Spleen (tissue), 11 donors: ENCODE data around the gene NAPB. TPM values are rescaled to one million over a fixed set of nuclear protein-coding genes. Genes with fewer than 3 reads are reported as not detected.

Experiments used
- DNase-seq: peaks from one replicate; pipeline ENCODE4 v3.0.0-alpha.2; 2020
- H3K27ac ChIP-seq, 8 donors: fragments of 200-600 bp; sonication (generic) in 7 of 8; 1 replicate in 4 of 8; 2 replicates in 4 of 8; pipeline versions ENCODE4 v1.5.0 to v1.8.0; 2016 to 2021; ENCODE audit warnings: inconsistent platforms in 4 of 8, mild to moderate bottlenecking in 4 of 8, moderate library complexity in 1 of 8
- H3K27me3 ChIP-seq, 7 donors: fragments of 200-600 bp; sonication (generic) in 6 of 7; replicated peaks in 1 of 7; 1 replicate in 4 of 7; 2 replicates in 3 of 7; pipeline versions ENCODE4 v1.5.0 to v1.8.0; 2016 to 2021; ENCODE audit warnings: inconsistent platforms in 3 of 7, mild to moderate bottlenecking in 1 of 7
- H3K36me3 ChIP-seq, 6 donors: fragments of 200-600 bp; sonication (generic) in 5 of 6; 1 replicate in 4 of 6; 2 replicates in 2 of 6; pipeline versions ENCODE4 v1.5.0 to v1.8.0; 2016 to 2021; ENCODE audit warnings: inconsistent platforms in 2 of 6
- H3K4me1 ChIP-seq, 6 donors: fragments of 200-600 bp; sonication (generic) in 5 of 6; 1 replicate in 3 of 6; 2 replicates in 3 of 6; pipeline versions ENCODE4 v1.5.0 to v1.8.0; 2016 to 2021; ENCODE audit warnings: inconsistent platforms in 3 of 6
- H3K4me3 ChIP-seq, 8 donors: fragments of 200-600 bp; sonication (generic) in 7 of 8; 1 replicate in 4 of 8; 2 replicates in 4 of 8; pipeline versions ENCODE4 v1.5.0 to v1.8.0; 2016 to 2021; ENCODE audit warnings: inconsistent platforms in 4 of 8, mild to moderate bottlenecking in 4 of 8, moderate library complexity in 2 of 8
- H3K9me3 ChIP-seq, 8 donors: fragments of 200-600 bp; sonication (generic) in 7 of 8; 1 replicate in 4 of 8; 2 replicates in 4 of 8; pipeline versions ENCODE4 v1.5.0 to v1.8.0; 2016 to 2021; ENCODE audit warnings: inconsistent platforms in 4 of 8
- CTCF ChIP-seq, 11 experiments: fragments of 200-600 bp in 7 of 11; fragments of 450-650 bp in 4 of 11; sonication (generic) in 4 of 11; IDR thresholded peaks in 8 of 11; conservative IDR thresholded peaks in 3 of 11; 1 replicate in 7 of 11; 2 replicates in 4 of 11; pipeline versions ENCODE4 v1.4.0 to v1.8.0; 2016 to 2021; ENCODE audit warnings: antibody characterized with exemption in 11 of 11, inconsistent platforms in 4 of 11, mild to moderate bottlenecking in 1 of 11
- POLR2A ChIP-seq, 3 donors: fragments of 450-650 bp; IDR thresholded peaks; one replicate each; pipeline ENCODE4 v1.5.1; 2017; ENCODE audit warnings: antibody characterized with exemption in 3 of 3, mild to moderate bottlenecking in 1 of 3
- POLR2AphosphoS5 ChIP-seq, 3 donors: sonication (generic); formaldehyde crosslinking; IDR thresholded peaks; one replicate each; pipeline ENCODE4 v1.5.1; 2017; ENCODE audit warnings: antibody characterized with exemption in 3 of 3
- WGBS, 5 donors: extraction: QIAGEN DNeasy Blood & Tissue Kit in 3 of 5; methylation state at CpG; one replicate each; pipeline versions ENCODE4 v1.1.5 to v1.1.7; 2013 to 2018; 5-methylcytosine and 5-hydroxymethylcytosine counted together
- intact Hi-C: fragments of 100-400 bp; cut with DNase I; formaldehyde crosslinking; loops from one replicate; pipeline ENCODE4 v1.15.0; 2023; ENCODE audit warnings: low total_unique reads
- polyA plus RNA-seq, 3 donors: library from polyadenylated mRNA; stranded (reverse); fragments of 200-250 nt; gene quantifications; one replicate each; pipeline ENCODE4 v1.2.1, GENCODE V29; 2013
- total RNA-seq, 7 donors: library from RNA; depleted of rRNA in 3 of 7; stranded (reverse); fragments of >200 nt in 3 of 7; fragmentation: NEBNext Ultra II Directional in 4 of 7; extraction: Animal tissue kit (Norgen Biotek cat#: 25700) in 4 of 7; gene quantifications; one replicate each; pipeline versions ENCODE4 v1.1.0 to v1.2.1, GENCODE V29; 2016 to 2021
- donor health status: healthy with polysubstance abuse.
- donor health status: DM: no; HTN: no; CAD: no; lungs with moderate emphysema.
- donor health status: DM: no; HTN: no; CAD: no.
- donor health status: Bipolar disorder and iron deficiency.
- donor health status: healthy.
- donor health status: DM: no; HTN: no; CAD: no.
- donor health status: DM: yes; HTN: yes; CAD: no.

NAPB gene
- total and polyA plus RNA-seq, 10 donors: 3.4 to 31.9 (median 14.0) TPM

DNA sequence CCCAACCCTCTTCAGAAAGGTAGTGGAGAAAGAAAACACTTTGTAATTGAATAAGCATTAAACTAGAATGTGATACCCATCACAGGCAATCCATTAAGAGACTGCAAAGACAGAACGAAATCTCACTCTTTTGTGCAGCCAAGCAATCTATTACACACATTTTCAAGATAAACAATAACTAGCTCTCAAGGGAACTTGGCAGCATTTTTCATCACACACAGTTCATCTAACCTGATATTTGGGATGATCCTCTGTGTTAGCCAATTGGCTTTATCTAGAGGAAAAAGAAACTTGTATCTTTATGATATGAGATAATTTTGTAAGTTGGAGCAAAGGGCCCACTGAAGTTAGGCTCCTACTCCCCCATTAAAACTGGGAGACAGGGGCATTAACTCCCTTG is 60.8 kb downstream of the NAPB start:
- Histone ChIP-seq H3K27me3 (no peaks in the 10 kb centered on the region), H3K4me3 (peak overlapping the region in 1 of 8 donors; percentile 96), H3K9me3 (no peaks in the 10 kb centered on the region), H3K36me3 (peaks cover 0 to 23% (median 12%) of the 10 kb centered on the region in 6 donors), H3K27ac (peak overlapping the region; percentile 95 to 100 (median 100)), H3K4me1 (peaks cover 26 to 81% (median 53%) of the 10 kb centered on the region in 6 donors)
- DNase-seq: no peak
- 85 to 95% (median 92%) methylated on average over 1 of the region's 1 CpG for WGBS, 5 donors
- TF ChIP-seq POLR2A (IDR thresholded peaks at IDR 0.05): no peak
- no peak for TF ChIP-seq CTCF (IDR thresholded peaks at IDR 0.05 in 8 of 11, conservative IDR thresholded peaks at IDR 0.05 in 3 of 11)
- TF ChIP-seq POLR2AphosphoS5 (IDR thresholded peaks at IDR 0.05): no peak
- intact Hi-C loops: no loop called here

DNA sequence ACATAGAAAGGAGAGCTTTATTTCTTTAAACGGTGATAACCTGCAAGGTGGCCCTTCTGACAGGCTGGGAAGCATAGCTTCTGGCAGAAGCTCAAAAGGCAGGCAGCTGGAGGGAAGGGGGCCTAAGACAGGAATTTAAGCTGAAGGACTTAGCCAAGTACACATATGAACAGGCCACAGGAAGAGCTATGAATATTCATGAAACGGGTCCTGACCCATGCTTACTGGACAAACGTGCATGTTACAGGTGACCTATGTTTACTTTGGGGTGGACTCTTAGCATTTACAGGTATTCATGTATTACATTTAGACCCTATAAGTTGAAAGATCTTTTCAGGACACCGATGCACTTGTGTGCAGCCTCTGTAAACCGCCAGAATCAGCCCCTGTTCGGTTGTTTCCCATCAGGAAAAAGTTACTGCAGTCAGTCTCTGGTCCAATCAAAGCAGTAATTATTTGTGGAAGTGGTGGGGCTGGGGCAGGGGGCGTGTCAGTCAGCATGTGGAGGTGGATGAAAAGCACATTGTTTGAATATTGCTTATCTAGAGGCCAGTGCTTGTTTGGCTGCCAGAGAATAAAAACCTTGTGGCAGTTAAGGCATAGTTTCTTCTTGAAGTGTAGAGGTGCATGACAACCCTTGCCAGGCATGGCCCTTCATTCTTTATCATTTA is 62.2 kb downstream of the NAPB start:
- no peak for DNase-seq
- no peak for TF ChIP-seq CTCF (IDR thresholded peaks at IDR 0.05 in 8 of 11, conservative IDR thresholded peaks at IDR 0.05 in 3 of 11)
- TF ChIP-seq POLR2A (IDR thresholded peaks at IDR 0.05): no peak
- no peak for TF ChIP-seq POLR2AphosphoS5 (IDR thresholded peaks at IDR 0.05)
- 73 to 81% (median 78%) methylated on average over 7 of the region's 7 CpGs for WGBS, 5 donors
- intact Hi-C loops: no loop called here
- Histone ChIP-seq H3K4me1 (peaks cover 26 to 68% (median 44%) of the 10 kb centered on the region in 6 donors), H3K9me3 (no peaks in the 10 kb centered on the region), H3K27me3 (no peaks in the 10 kb centered on the region), H3K27ac (peak overlapping the region; percentile 89 to 99 (median 96)), H3K4me3 (peak overlapping the region in 3 of 8 donors; percentile 59 to 77 (median 68)), H3K36me3 (peaks cover 0 to 23% (median 15%) of the 10 kb centered on the region in 6 donors)

DNA sequence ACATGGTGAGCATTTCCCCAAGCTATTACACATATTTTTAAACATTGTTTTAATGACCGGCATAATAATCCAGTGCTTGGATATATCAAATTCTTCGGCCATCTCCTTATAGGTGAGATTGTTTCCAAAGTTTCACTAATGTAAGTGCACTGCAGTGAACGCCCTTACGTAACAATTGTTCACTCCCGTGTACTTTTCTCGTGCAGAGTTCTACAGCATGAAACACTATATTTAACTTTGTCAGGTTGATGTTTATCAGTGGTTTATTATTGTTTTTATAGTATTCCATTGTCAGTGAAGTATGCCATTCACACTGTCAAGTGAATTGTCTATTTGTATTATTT is 62.8 kb downstream of the NAPB start:
- Histone ChIP-seq H3K27me3 (no peaks in the 10 kb centered on the region), H3K36me3 (peaks cover 0 to 28% (median 20%) of the 10 kb centered on the region in 6 donors), H3K4me3 (peak overlapping the region in 7 of 8 donors; percentile 54 to 77 (median 59)), H3K27ac (peak overlapping the region; percentile 89 to 99 (median 96)), H3K9me3 (no peaks in the 10 kb centered on the region), H3K4me1 (peaks cover 21 to 64% (median 41%) of the 10 kb centered on the region in 6 donors)
- intact Hi-C loops: no loop called here
- 31 to 37% (median 34%) methylated on average over 6 of the region's 6 CpGs for WGBS, 5 donors
- no peak for DNase-seq
- TF ChIP-seq POLR2A (IDR thresholded peaks at IDR 0.05): no peak

GRCh38 chr20:23357767-23358562 is 63.3 kb downstream of the NAPB start:
- intact Hi-C loops: no loop called here
- peak overlapping the region; percentile 89 to 99 (median 96) for H3K27ac ChIP-seq
- peaks cover 15 to 64% (median 36%) of the 10 kb centered on the region in 6 donors for H3K4me1 ChIP-seq
- TF ChIP-seq POLR2A (IDR thresholded peaks at IDR 0.05) (peak in 1 of 3 donors; percentile 52), POLR2AphosphoS5 (IDR thresholded peaks at IDR 0.05) (peak; percentile 92 to 96 (median 96)), CTCF (IDR thresholded peaks at IDR 0.05 in 8 of 11, conservative IDR thresholded peaks at IDR 0.05 in 3 of 11) (peak in 7 of 11 experiments; percentile 7 to 67 (median 54))
- H3K36me3 ChIP-seq: peaks cover 0 to 28% (median 20%) of the 10 kb centered on the region in 6 donors
- no peaks in the 10 kb centered on the region for H3K9me3 ChIP-seq
- WGBS, 5 donors: 0 to 1% (median 0%) methylated on average over 47 to 71 of the region's 71 CpGs
- H3K27me3 ChIP-seq: no peaks in the 10 kb centered on the region
- H3K4me3 ChIP-seq: peak overlapping the region; percentile 54 to 77 (median 59)
- DNase-seq: peak; percentile 100
